ENCODE data around the gene DPT.

GRCh38 chr1:168771104-168771630 lies 42.2 kb upstream of the DPT start:
- TF ChIP-seq PAX5 (IDR thresholded peaks at IDR 0.05; ENCODE audit: insufficient read depth, low read length, severe bottlenecking) (no peak), TAF1 (IDR thresholded peaks at IDR 0.05; ENCODE audit: low read depth, low read length) (no peak), POLR2A (IDR thresholded peaks at IDR 0.05; ENCODE audit: low read depth, low read length) (no peak), POU2F2 (IDR thresholded peaks at IDR 0.05; ENCODE audit: low read depth, low read length) (no peak)
